Jurkat, Clone E6-1 (cell line): ENCODE results near the gene SCUBE3.

Experiments
- DNase-seq: peaks from one replicate; pipeline ENCODE4 v3.0.0-alpha.2; 2011; ENCODE audit warnings: low read depth, low spot score
- H3K4me3 ChIP-seq: 2 replicates; pipeline ENCODE4 v1.5.1; 2011; ENCODE audit warnings: mild to moderate bottlenecking, low read length, control low read depth, moderate library complexity

The SCUBE3 gene

GRCh38 chr6:35259948-35260590 lies 46.3 kb downstream of the SCUBE3 start:
- DNase-seq = peak; percentile 66

GRCh38 chr6:35260591-35261570 lies 47.1 kb downstream of the SCUBE3 start:
- peak overlapping the region; percentile 95 for H3K4me3 ChIP-seq
- DNase-seq = no peak

More at GRCh38 chr6:35259948-35260590, 46.3 kb downstream of the SCUBE3 start:
- peak overlapping the region; percentile 95 for H3K4me3 ChIP-seq

GRCh38 chr6:35262596-35262995 lies 48.8 kb downstream of the SCUBE3 start:
- no peak for DNase-seq
- no peak overlapping the region for H3K4me3 ChIP-seq

GRCh38 chr6:35264550-35265274 lies 51.0 kb downstream of the SCUBE3 start:
- H3K4me3 ChIP-seq = no peak overlapping the region
- no peak for DNase-seq

GRCh38 chr6:35265523-35265922 lies 51.8 kb downstream of the SCUBE3 start:
- DNase-seq = no peak
- no peak overlapping the region for H3K4me3 ChIP-seq

GRCh38 chr6:35267446-35267845 lies 53.7 kb downstream of the SCUBE3 start:
- DNase-seq = no peak
- no peak overlapping the region for H3K4me3 ChIP-seq

GRCh38 chr6:35267897-35268296 lies 54.1 kb downstream of the SCUBE3 start:
- DNase-seq = no peak

GRCh38 chr6:35272005-35272404 lies 58.2 kb downstream of the SCUBE3 start:
- no peak for DNase-seq
- no peak overlapping the region for H3K4me3 ChIP-seq

More at GRCh38 chr6:35267897-35268296, 54.1 kb downstream of the SCUBE3 start:
- no peak overlapping the region for H3K4me3 ChIP-seq

- no peak for DNase-seq
- H3K4me3 ChIP-seq = no peak overlapping the region
Observed at GRCh38 chr6:35273822-35274559, 60.2 kb downstream of the SCUBE3 start.

- no peak overlapping the region for H3K4me3 ChIP-seq
- no peak for DNase-seq
Observed at GRCh38 chr6:35275744-35276260, 62.0 kb downstream of the SCUBE3 start.

- no peak for DNase-seq
- H3K4me3 ChIP-seq = no peak overlapping the region
Observed at GRCh38 chr6:35278708-35279107, 65.0 kb downstream of the SCUBE3 start.

- no peak for DNase-seq
- no peak overlapping the region for H3K4me3 ChIP-seq
Observed at GRCh38 chr6:35280903-35281302, 67.1 kb downstream of the SCUBE3 start.

GRCh38 chr6:35282472-35282871 lies 68.7 kb downstream of the SCUBE3 start:
- no peak overlapping the region for H3K4me3 ChIP-seq
- no peak for DNase-seq

GRCh38 chr6:35283361-35283760 lies 69.6 kb downstream of the SCUBE3 start:
- no peak overlapping the region for H3K4me3 ChIP-seq
- no peak for DNase-seq

- no peak overlapping the region for H3K4me3 ChIP-seq
- DNase-seq = no peak
Observed at GRCh38 chr6:35287671-35288396, 74.1 kb downstream of the SCUBE3 start.

- DNase-seq = no peak
- H3K4me3 ChIP-seq = no peak overlapping the region
Observed at GRCh38 chr6:35288834-35289233, 75.1 kb downstream of the SCUBE3 start.

GRCh38 chr6:35291491-35291890 lies 77.7 kb downstream of the SCUBE3 start:
- DNase-seq = no peak
- H3K4me3 ChIP-seq = no peak overlapping the region

- no peak for DNase-seq
- H3K4me3 ChIP-seq = no peak overlapping the region
Observed at GRCh38 chr6:35292494-35292893, 78.7 kb downstream of the SCUBE3 start.
